Neural crest cell (in vitro differentiated cells): ENCODE results near the gene DNM1L. TPM values are rescaled to one million over a fixed set of nuclear protein-coding genes. Genes with fewer than 3 reads are reported as not detected.

Source experiments
- DNase-seq: peaks from one replicate; pipeline ENCODE4 v3.0.0; 2021; ENCODE audit warnings: low read depth, mixed read lengths, low spot score
- H3K27ac Mint-ChIP-seq: one replicate; pipeline ENCODE4 v1.8.0; 2021; ENCODE audit warnings: mild to moderate bottlenecking, mixed read lengths; ENCODE audit not compliant: unreplicated experiment
- H3K27me3 Mint-ChIP-seq: 2 replicates; pipeline ENCODE4 v1.8.0; 2021; ENCODE audit warnings: low read depth, mild to moderate bottlenecking, mixed read lengths
- H3K36me3 Mint-ChIP-seq: 2 replicates; pipeline ENCODE4 v1.8.0; 2021; ENCODE audit warnings: low read depth, mild to moderate bottlenecking, mixed read lengths
- H3K4me1 Mint-ChIP-seq: 2 replicates; pipeline ENCODE4 v1.8.0; 2021; ENCODE audit warnings: mixed read lengths
- H3K4me3 Mint-ChIP-seq: one replicate; pipeline ENCODE4 v1.8.0; 2021; ENCODE audit warnings: mild to moderate bottlenecking, mixed read lengths
- H3K9me3 Mint-ChIP-seq: 2 replicates; pipeline ENCODE4 v1.8.0; 2021; ENCODE audit warnings: mixed read lengths
- total RNA-seq: library from RNA; stranded (reverse); gene quantifications from 2 replicates; pipeline ENCODE4 v1.2.1, GENCODE V29; 2021
- TF ChIP-seq, protein P1 (sequence below): fragments of 200-600 bp; sonication (generic); conservative IDR thresholded peaks from 2 replicates; pipeline ENCODE4 v1.5.0; 2021; ENCODE audit warnings: antibody characterized with exemption, mild to moderate bottlenecking

The DNM1L gene
- total RNA-seq, 1 donor from 2014 or later = 92.3 TPM

DNA sequence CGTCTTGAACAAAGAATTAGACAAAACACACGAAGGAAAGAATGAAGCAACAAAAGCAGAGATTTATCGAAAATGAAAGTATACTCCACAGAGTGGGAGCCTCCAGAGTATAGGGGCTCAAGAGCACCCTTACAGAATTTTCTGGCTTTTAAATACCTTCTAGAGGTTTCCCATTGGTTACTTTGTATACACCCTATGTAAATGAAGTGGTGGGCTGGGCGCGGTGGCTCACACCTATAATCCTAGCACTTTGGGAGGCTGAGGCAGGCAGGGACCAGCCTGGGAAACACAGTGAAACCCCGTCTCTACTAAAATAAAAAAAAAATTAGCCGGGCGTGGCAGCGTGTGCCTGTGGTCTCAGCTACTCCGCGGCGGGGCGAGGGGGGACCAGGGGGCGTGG lies 13.1 kb upstream of the DNM1L start:
- H3K27ac Mint-ChIP-seq = no peak overlapping the region
- peaks cover 9% of the 10 kb centered on the region for H3K4me1 Mint-ChIP-seq
- TF ChIP-seq, protein P1, sequence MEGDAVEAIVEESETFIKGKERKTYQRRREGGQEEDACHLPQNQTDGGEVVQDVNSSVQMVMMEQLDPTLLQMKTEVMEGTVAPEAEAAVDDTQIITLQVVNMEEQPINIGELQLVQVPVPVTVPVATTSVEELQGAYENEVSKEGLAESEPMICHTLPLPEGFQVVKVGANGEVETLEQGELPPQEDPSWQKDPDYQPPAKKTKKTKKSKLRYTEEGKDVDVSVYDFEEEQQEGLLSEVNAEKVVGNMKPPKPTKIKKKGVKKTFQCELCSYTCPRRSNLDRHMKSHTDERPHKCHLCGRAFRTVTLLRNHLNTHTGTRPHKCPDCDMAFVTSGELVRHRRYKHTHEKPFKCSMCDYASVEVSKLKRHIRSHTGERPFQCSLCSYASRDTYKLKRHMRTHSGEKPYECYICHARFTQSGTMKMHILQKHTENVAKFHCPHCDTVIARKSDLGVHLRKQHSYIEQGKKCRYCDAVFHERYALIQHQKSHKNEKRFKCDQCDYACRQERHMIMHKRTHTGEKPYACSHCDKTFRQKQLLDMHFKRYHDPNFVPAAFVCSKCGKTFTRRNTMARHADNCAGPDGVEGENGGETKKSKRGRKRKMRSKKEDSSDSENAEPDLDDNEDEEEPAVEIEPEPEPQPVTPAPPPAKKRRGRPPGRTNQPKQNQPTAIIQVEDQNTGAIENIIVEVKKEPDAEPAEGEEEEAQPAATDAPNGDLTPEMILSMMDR = no peak
- H3K27me3 Mint-ChIP-seq = no peaks in the 10 kb centered on the region
- H3K9me3 Mint-ChIP-seq = no peaks in the 10 kb centered on the region
- H3K36me3 Mint-ChIP-seq = no peaks in the 10 kb centered on the region
- H3K4me3 Mint-ChIP-seq = no peak overlapping the region
- DNase-seq = no peak

DNA sequence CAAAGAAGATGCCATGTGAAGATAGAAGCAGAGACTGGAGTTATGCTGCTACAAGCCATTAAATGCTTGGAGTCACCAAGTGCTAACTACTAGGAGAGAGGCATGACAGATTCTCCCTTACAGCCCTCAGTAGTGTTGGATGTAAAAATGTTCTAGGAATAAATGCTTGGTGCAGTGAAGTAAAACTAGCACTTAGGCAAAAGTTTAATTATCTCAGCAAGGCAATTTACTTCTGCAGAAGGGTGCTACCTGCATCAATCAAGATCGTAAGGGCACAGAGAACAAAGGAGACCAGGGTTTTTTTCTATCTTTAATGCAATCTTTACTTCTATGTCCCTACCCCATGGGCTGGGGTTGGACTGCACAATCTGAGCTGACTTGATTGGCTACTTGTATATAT lies 9.5 kb upstream of the DNM1L start:
- Mint-ChIP-seq H3K4me3 (no peak overlapping the region), H3K27ac (no peak overlapping the region), H3K36me3 (no peaks in the 10 kb centered on the region), H3K27me3 (no peaks in the 10 kb centered on the region), H3K9me3 (no peaks in the 10 kb centered on the region), H3K4me1 (peaks cover 14% of the 10 kb centered on the region)
- no peak for DNase-seq
- TF ChIP-seq, protein P1 = no peak

DNA sequence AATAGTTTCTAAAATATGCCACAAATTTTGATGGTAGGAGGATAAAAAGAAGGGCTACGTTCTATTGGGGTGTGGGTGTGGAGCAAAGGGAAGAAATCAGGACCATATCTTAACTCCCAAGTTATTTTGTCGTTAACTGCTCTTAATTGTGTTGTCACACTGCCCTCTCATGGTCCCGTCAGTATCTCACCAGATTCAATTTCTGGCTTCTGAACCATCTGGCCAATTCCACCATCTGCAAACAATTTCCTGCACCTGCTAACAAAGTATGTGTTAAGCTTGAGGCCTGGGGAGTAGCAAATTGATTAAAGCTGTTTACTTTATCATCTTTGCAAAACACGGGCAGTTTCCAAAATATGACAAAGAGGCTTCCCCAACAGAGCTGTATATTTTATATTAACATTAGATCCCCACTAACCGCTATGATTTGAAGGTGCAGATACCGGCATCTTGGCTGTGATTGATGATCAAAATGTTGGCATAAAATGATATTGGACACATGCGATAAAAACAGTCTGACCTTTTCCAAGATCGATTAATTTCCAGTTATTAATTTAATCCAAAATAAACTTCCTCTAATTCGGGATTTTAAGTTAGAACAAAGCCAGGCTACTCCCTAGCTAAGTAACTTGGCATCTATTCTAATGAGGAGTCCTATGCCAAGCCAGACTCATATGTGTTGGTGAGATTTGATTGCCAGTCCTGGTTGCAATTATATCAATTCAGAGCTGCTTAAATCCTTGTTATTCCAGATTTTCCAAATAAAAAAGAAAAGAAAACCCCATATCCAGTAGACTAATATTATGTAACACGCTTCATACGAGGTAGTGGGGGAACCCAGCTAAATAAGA lies 6.9 kb upstream of the DNM1L start:
- TF ChIP-seq, protein P1 = peak; percentile 85
- Mint-ChIP-seq H3K36me3 (no peaks in the 10 kb centered on the region), H3K27me3 (no peaks in the 10 kb centered on the region), H3K27ac (no peak overlapping the region), H3K9me3 (no peaks in the 10 kb centered on the region), H3K4me3 (no peak overlapping the region), H3K4me1 (peaks cover 5% of the 10 kb centered on the region)
- peak; percentile 30 for DNase-seq

DNA sequence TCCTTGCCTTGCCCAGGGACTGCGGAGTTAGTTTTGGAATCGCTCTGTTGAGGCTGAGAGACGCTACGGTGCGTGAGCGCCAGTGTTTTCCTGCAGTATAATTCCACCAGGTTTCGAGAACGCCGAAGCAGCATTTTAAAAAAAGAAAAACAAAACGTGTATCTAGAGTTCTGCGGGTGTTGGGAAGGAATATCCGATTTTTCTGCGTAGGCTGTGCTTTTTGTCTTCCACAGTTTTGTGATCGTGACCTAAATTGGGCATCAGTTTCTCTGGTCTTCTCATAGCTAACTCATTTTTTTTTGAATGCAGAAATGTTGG lies 778 bp downstream of the DNM1L start:
- peaks cover 20% of the 10 kb centered on the region for H3K4me1 Mint-ChIP-seq
- peak overlapping the region; percentile 89 for H3K27ac Mint-ChIP-seq
- H3K27me3 Mint-ChIP-seq = no peaks in the 10 kb centered on the region
- no peaks in the 10 kb centered on the region for H3K9me3 Mint-ChIP-seq
- DNase-seq = no peak
- TF ChIP-seq, protein P1 = peak; percentile 5
- H3K36me3 Mint-ChIP-seq = peaks cover 2% of the 10 kb centered on the region
- H3K4me3 Mint-ChIP-seq = peak overlapping the region; percentile 93

DNA sequence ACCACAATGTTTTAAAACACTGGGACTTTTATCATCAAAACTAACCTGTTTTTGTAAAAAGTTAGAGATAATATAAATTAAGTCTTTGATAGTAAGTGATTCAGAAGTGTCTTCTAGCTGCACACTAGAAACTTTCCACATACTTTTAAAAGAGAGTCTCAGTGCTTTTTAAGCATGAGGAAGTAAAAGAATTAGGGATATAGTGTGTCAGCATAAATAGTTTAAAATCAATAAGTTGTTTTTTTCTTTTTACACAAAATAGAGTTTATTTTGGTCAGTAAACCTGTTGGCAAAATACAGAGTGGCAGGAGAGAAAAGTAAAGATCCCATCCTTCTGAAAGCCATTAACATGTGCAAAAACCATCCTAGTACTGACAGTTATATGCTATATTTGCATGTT lies 1.7 kb downstream of the DNM1L start:
- Mint-ChIP-seq H3K4me3 (peak overlapping the region; percentile 93), H3K4me1 (peaks cover 20% of the 10 kb centered on the region), H3K9me3 (no peaks in the 10 kb centered on the region), H3K27me3 (no peaks in the 10 kb centered on the region), H3K27ac (no peak overlapping the region), H3K36me3 (peaks cover 5% of the 10 kb centered on the region)
- TF ChIP-seq, protein P1 = no peak
- DNase-seq = no peak
